Measurements from ENCODE around the gene THAP7.

THAP7 gene

GRCh38 chr22:20992056-20992442, 9.9 kb downstream of the THAP7 start:
- Histone ChIP-seq H3K36me3 (ENCODE audit: low read depth) (peaks cover 26% of the 10 kb centered on the region), H3K27me3 (ENCODE audit: insufficient read depth, poor library complexity, severe bottlenecking) (no peaks in the 10 kb centered on the region), H3K27ac (ENCODE audit: poor library complexity, severe bottlenecking) (no peak overlapping the region), H3K4me1 (ENCODE audit: insufficient read depth, poor library complexity, severe bottlenecking) (no peaks in the 10 kb centered on the region), H3K9me3 (ENCODE audit: severe bottlenecking) (no peaks in the 10 kb centered on the region), H3K4me3 (ENCODE audit: severe bottlenecking) (no peak overlapping the region)
- TF ChIP-seq, protein P1, sequence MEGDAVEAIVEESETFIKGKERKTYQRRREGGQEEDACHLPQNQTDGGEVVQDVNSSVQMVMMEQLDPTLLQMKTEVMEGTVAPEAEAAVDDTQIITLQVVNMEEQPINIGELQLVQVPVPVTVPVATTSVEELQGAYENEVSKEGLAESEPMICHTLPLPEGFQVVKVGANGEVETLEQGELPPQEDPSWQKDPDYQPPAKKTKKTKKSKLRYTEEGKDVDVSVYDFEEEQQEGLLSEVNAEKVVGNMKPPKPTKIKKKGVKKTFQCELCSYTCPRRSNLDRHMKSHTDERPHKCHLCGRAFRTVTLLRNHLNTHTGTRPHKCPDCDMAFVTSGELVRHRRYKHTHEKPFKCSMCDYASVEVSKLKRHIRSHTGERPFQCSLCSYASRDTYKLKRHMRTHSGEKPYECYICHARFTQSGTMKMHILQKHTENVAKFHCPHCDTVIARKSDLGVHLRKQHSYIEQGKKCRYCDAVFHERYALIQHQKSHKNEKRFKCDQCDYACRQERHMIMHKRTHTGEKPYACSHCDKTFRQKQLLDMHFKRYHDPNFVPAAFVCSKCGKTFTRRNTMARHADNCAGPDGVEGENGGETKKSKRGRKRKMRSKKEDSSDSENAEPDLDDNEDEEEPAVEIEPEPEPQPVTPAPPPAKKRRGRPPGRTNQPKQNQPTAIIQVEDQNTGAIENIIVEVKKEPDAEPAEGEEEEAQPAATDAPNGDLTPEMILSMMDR (IDR thresholded peaks at IDR 0.05; ENCODE audit: poor library complexity, severe bottlenecking) = no peak
- ATAC-seq (ENCODE audit: low read depth) (no peak), DNase-seq (ENCODE audit: low spot score) (no peak)

DNA sequence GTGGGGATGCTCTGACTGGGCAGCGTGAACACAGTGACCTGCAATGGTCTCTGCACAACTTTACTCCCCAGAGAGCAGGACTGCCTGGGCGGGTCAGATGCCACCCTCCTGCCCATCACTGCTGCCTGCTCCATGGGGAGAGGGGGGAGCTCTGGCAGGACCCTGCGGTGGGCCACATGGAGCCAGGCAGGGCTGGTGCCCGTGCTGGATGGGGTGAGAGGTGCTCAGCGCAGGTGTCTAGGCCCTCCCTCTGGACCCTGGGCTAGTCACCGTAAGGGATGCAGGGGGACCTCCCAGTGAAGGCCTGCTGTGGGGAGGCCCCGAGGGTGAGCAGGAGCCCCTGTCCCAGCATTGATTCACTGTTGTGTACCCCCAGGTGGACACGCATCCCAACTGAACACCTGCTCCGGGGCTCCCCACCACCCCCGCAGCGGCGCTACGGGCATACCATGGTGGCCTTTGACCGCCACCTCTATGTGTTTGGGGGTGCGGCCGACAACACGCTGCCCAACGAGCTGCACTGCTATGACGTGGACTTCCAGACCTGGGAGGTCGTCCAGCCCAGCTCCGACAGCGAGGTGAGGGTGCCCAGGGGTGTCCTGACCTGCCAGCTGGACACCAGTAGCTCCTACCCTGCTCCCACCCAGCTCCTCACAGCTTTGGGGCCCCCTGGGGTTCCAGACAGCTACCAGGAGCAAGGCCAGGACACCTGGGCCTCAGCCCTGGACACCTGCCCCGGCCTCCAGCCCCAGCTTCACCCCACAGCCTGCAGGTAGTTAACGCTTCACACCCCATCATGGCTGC, 10.5 kb downstream of the THAP7 start:
- Histone ChIP-seq H3K4me3 (ENCODE audit: severe bottlenecking) (no peak overlapping the region), H3K27ac (ENCODE audit: poor library complexity, severe bottlenecking) (no peak overlapping the region), H3K27me3 (ENCODE audit: insufficient read depth, poor library complexity, severe bottlenecking) (no peaks in the 10 kb centered on the region), H3K36me3 (ENCODE audit: low read depth) (peaks cover 30% of the 10 kb centered on the region), H3K4me1 (ENCODE audit: insufficient read depth, poor library complexity, severe bottlenecking) (no peaks in the 10 kb centered on the region), H3K9me3 (ENCODE audit: severe bottlenecking) (no peaks in the 10 kb centered on the region)
- TF ChIP-seq, protein P1 (IDR thresholded peaks at IDR 0.05; ENCODE audit: poor library complexity, severe bottlenecking) = no peak
- no peak for ATAC-seq (ENCODE audit: low read depth)
- no peak for DNase-seq (ENCODE audit: low spot score)

DNA sequence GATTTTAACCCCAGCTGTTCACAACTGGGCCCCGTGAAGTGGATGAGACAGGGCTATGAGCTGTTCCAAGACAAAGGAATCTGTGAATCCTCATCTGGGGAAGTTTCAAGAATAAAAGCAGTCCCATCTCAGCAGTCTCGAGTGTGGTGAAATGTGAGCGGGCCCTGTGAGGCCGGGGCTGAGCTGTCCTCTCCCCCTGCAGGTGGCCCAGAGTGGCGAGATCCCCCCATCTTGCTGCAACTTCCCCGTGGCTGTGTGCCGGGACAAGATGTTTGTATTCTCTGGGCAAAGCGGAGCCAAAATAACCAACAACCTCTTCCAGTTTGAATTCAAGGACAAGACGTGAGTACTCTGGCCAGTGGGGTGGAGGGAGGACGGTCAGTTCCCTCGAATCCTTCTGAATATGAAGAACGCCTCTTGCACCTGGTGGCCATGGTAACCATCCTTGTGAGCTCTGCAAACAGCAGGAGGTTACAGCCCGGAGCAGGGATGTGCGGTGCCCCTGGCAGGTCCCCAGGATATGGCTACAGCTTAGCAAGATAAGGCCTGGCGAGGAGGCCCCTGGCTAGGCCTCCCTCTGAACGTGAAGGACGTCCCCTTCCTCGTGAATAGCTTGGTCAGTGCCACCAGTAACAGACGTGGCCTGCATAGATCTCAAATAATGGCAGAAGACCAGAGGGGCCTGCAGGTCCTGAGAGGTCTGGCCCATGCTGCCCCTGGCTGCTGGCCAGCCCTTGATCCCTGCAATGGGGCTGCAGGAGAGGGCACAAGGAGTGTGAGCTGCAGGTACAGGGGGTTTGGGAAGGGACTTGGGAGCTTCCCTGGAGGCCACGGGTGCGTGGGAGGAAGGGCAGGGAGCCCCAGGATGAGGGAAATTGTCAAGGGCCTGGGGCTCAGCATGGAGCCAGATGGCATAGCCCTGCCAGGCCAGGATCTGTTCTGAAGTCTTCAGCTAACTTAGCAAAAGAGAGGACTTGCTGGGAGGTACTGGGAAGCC, 11.4 kb downstream of the THAP7 start:
- no peak for ATAC-seq (ENCODE audit: low read depth)
- H3K27me3 ChIP-seq (ENCODE audit: insufficient read depth, poor library complexity, severe bottlenecking) = no peaks in the 10 kb centered on the region
- no peaks in the 10 kb centered on the region for H3K9me3 ChIP-seq (ENCODE audit: severe bottlenecking)
- H3K4me1 ChIP-seq (ENCODE audit: insufficient read depth, poor library complexity, severe bottlenecking) = no peaks in the 10 kb centered on the region
- TF ChIP-seq, protein P1 (IDR thresholded peaks at IDR 0.05; ENCODE audit: poor library complexity, severe bottlenecking) = no peak
- H3K4me3 ChIP-seq (ENCODE audit: severe bottlenecking) = no peak overlapping the region
- DNase-seq (ENCODE audit: low spot score) = no peak
- H3K27ac ChIP-seq (ENCODE audit: poor library complexity, severe bottlenecking) = no peak overlapping the region
- H3K36me3 ChIP-seq (ENCODE audit: low read depth) = peaks cover 39% of the 10 kb centered on the region

- Histone ChIP-seq H3K4me3 (ENCODE audit: severe bottlenecking) (no peak overlapping the region), H3K27ac (ENCODE audit: poor library complexity, severe bottlenecking) (no peak overlapping the region), H3K9me3 (ENCODE audit: severe bottlenecking) (no peaks in the 10 kb centered on the region), H3K4me1 (ENCODE audit: insufficient read depth, poor library complexity, severe bottlenecking) (no peaks in the 10 kb centered on the region), H3K27me3 (ENCODE audit: insufficient read depth, poor library complexity, severe bottlenecking) (no peaks in the 10 kb centered on the region), H3K36me3 (ENCODE audit: low read depth) (peaks cover 43% of the 10 kb centered on the region)
- TF ChIP-seq, protein P1 (IDR thresholded peaks at IDR 0.05; ENCODE audit: poor library complexity, severe bottlenecking) = no peak
- ATAC-seq (ENCODE audit: low read depth) = no peak
- no peak for DNase-seq (ENCODE audit: low spot score)
These were observed 12.4 kb downstream of the THAP7 start for GRCh38 chr22:20989323-20990138.

All from RWPE2 (cell line).